Gastrocnemius medialis (tissue), 4 donors: ENCODE results near the gene PIERCE2.

Source experiments
- POLR2A ChIP-seq, 2 donors: fragments of 450-650 bp; IDR thresholded peaks; one replicate each; pipeline ENCODE4 v1.6.1; 2017; ENCODE audit warnings: antibody characterized with exemption in 2 of 2, mild to moderate bottlenecking in 2 of 2, moderate library complexity in 2 of 2
- TF ChIP-seq, protein P1 (sequence below), 5 experiments: fragments of 450-650 bp in 3 of 5; fragments of 200-600 bp in 2 of 5; sonication (generic) in 2 of 5; IDR thresholded peaks in 4 of 5; conservative IDR thresholded peaks in 1 of 5; 1 replicate in 4 of 5; 2 replicates in 1 of 5; pipeline ENCODE4 v1.5.1; 2016 to 2019; ENCODE audit warnings: antibody characterized with exemption in 5 of 5, mild to moderate bottlenecking in 3 of 5, moderate library complexity in 3 of 5

DNA sequence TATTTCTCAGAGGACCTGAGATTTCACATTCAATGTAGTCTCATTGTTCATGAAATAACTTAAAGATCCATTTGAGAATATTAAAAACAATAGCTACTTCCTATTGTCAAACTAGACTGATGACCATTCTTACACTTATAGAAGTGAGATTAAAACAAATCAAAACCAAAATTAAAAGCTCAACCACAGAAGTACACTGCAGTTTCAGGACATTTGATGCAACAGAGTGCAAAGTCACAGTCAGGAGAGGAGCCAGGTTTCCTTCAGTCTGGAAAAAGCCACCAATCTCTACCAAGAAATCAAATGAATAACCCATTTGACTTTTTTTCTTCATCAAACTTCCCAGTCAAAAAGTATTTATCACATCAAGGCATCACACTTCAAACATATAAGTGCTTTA, 5.6 kb upstream of the PIERCE2 start:
- TF ChIP-seq, protein P1, sequence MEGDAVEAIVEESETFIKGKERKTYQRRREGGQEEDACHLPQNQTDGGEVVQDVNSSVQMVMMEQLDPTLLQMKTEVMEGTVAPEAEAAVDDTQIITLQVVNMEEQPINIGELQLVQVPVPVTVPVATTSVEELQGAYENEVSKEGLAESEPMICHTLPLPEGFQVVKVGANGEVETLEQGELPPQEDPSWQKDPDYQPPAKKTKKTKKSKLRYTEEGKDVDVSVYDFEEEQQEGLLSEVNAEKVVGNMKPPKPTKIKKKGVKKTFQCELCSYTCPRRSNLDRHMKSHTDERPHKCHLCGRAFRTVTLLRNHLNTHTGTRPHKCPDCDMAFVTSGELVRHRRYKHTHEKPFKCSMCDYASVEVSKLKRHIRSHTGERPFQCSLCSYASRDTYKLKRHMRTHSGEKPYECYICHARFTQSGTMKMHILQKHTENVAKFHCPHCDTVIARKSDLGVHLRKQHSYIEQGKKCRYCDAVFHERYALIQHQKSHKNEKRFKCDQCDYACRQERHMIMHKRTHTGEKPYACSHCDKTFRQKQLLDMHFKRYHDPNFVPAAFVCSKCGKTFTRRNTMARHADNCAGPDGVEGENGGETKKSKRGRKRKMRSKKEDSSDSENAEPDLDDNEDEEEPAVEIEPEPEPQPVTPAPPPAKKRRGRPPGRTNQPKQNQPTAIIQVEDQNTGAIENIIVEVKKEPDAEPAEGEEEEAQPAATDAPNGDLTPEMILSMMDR (IDR thresholded peaks at IDR 0.05 in 4 of 5, conservative IDR thresholded peaks at IDR 0.05 in 1 of 5): no peak
- TF ChIP-seq POLR2A (IDR thresholded peaks at IDR 0.05): no peak
